ENCODE measurements around the gene ZFAND2B.

ZFAND2B gene

GRCh38 chr2:219223831-219224610, 17.4 kb downstream of the ZFAND2B start:
- no peak for TF ChIP-seq CTCF (IDR thresholded peaks at IDR 0.05; ENCODE audit: low read depth, low read length, missing control alignments)
- no peak overlapping the region for H3K4me3 ChIP-seq (ENCODE audit: low read depth, low read length)
- no peak for DNase-seq (ENCODE audit: low read depth)

GRCh38 chr2:219225350-219225749, 18.8 kb downstream of the ZFAND2B start:
- no peak overlapping the region for H3K4me3 ChIP-seq (ENCODE audit: low read depth, low read length)
- TF ChIP-seq CTCF (IDR thresholded peaks at IDR 0.05; ENCODE audit: low read depth, low read length, missing control alignments): no peak
- no peak for DNase-seq (ENCODE audit: low read depth)

GRCh38 chr2:219228041-219228910, 21.7 kb downstream of the ZFAND2B start:
- DNase-seq (ENCODE audit: low read depth): no peak
- no peak for TF ChIP-seq CTCF (IDR thresholded peaks at IDR 0.05; ENCODE audit: low read depth, low read length, missing control alignments)
- peak overlapping the region; percentile 80 for H3K4me3 ChIP-seq (ENCODE audit: low read depth, low read length)

GRCh38 chr2:219228911-219229304, 22.3 kb downstream of the ZFAND2B start:
- H3K4me3 ChIP-seq (ENCODE audit: low read depth, low read length): peak overlapping the region; percentile 80
- DNase-seq (ENCODE audit: low read depth): no peak
- TF ChIP-seq CTCF (IDR thresholded peaks at IDR 0.05; ENCODE audit: low read depth, low read length, missing control alignments): no peak

- H3K4me3 ChIP-seq (ENCODE audit: low read depth, low read length): peak within 1 kb of the TSS; percentile 80
- DNase-seq (ENCODE audit: low read depth): peak; percentile 94
- no peak for TF ChIP-seq CTCF (IDR thresholded peaks at IDR 0.05; ENCODE audit: low read depth, low read length, missing control alignments)
Observed at GRCh38 chr2:219229305-219230058, 22.9 kb downstream of the ZFAND2B start, which contains the start of the genes ANKZF1 and ATG9A. ANKZF1 (plus strand) TSS chr2:219229806; CDS start chr2:219230258, 452 bp downstream. ATG9A (minus strand) TSS chr2:219229636; CDS start chr2:219228024, 1,612 bp downstream.

- no peak for TF ChIP-seq CTCF (IDR thresholded peaks at IDR 0.05; ENCODE audit: low read depth, low read length, missing control alignments)
- peak overlapping the region; percentile 80 for H3K4me3 ChIP-seq (ENCODE audit: low read depth, low read length)
- no peak for DNase-seq (ENCODE audit: low read depth)
Observed at GRCh38 chr2:219230059-219230540, 23.5 kb downstream of the ZFAND2B start.

Measured in GM12864 (cell line).